ENCODE results near the gene AGBL4. TPM values are rescaled to one million over a fixed set of nuclear protein-coding genes. Genes with fewer than 3 reads are reported as not detected.

The AGBL4 gene
- total and polyA plus RNA-seq, 2 of the 13 experiments (the other 11 are each of a cell fraction or from before 2014, with no cell fraction given) = not detected

DNA sequence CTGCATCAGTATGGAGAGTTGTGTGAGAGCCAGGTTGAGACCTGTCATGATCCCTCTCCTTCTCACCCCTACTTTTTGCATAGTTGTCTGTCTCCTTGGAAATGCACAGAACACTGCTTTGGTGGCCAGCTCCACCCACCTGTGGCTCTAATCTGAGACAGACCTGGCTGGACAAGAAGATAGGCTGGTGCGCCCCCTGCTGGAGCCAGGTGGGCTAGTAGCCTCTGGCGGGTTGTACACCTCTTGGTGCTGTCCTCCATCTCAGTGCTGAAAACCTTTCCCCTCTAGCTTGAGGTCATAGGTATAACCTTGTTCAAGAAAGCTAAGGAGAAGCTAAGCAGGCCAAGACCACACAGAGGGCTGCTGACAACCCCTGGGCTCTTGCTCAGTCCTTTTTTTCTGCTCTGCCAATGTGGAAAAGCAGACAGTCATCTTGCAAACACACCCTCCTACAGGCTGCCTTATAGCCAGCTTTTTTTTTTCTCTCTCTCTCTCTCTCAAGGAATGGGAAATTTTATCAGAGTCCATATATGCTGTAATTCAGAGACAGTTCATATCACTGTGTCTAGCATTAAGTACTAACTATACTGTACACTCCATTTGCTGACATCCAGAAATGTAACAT, 1492.9 kb downstream of the AGBL4 start (continued):
- TF ChIP-seq E2F5 (CRISPR knock-in tag; conservative IDR thresholded peaks at IDR 0.05) (0 out of 2 replicates have a peak, but pooled peaks have one; percentile 53), SKI (IDR thresholded peaks at IDR 0.05; ENCODE audit: partially characterized antibody) (no peak), ZNF362 (CRISPR knock-in tag; IDR thresholded peaks at IDR 0.05; ENCODE audit: borderline replicate concordance) (no peak), ZSCAN29 (CRISPR knock-in tag; conservative IDR thresholded peaks at IDR 0.05) (no peak), RFXANK (CRISPR knock-in tag; IDR thresholded peaks at IDR 0.05) (no peak), ETV5 (CRISPR knock-in tag; IDR thresholded peaks at IDR 0.05; ENCODE audit: borderline replicate concordance) (no peak), ZZZ3 (CRISPR knock-in tag; IDR thresholded peaks at IDR 0.05; ENCODE audit: borderline replicate concordance) (no peak), ZNF639 (CRISPR knock-in tag; conservative IDR thresholded peaks at IDR 0.05) (0 out of 2 replicates have a peak, but pooled peaks have one; percentile 36), KAT2B (IDR thresholded peaks at IDR 0.05; ENCODE audit: borderline replicate concordance, low read depth, low read length) (no peak), ZNF235 (CRISPR knock-in tag; IDR thresholded peaks at IDR 0.05; ENCODE audit: borderline replicate concordance) (no peak), ZSCAN21 (CRISPR knock-in tag; IDR thresholded peaks at IDR 0.05; ENCODE audit: borderline replicate concordance) (0 out of 2 replicates have a peak, but pooled peaks have one; percentile 50), PHF5A (CRISPR knock-in tag; IDR thresholded peaks at IDR 0.05; ENCODE audit: low read depth, unreplicated experiment) (no peak), NFKB2 (CRISPR knock-in tag; IDR thresholded peaks at IDR 0.05; ENCODE audit: borderline replicate concordance) (peak; percentile 39; the same call in 1 of the 2 replicates), BHLHE40 (IDR thresholded peaks at IDR 0.05; ENCODE audit: low read length) (no peak), ZNF781 (CRISPR knock-in tag; IDR thresholded peaks at IDR 0.05; ENCODE audit: borderline replicate concordance, not compliant biosample characterization) (no peak), SMAD3 (CRISPR knock-in tag; IDR thresholded peaks at IDR 0.05) (0 out of 2 replicates have a peak, but pooled peaks have one; percentile 40), PAXIP1 (CRISPR knock-in tag; conservative IDR thresholded peaks at IDR 0.05) (no peak), NAIF1 (CRISPR knock-in tag; IDR thresholded peaks at IDR 0.05; ENCODE audit: borderline replicate concordance) (no peak; the same call in 1 of the 2 replicates), ZNF431 (CRISPR knock-in tag; IDR thresholded peaks at IDR 0.05; ENCODE audit: borderline replicate concordance, low read depth) (no peak)
- TF ChIP-seq, protein P1, sequence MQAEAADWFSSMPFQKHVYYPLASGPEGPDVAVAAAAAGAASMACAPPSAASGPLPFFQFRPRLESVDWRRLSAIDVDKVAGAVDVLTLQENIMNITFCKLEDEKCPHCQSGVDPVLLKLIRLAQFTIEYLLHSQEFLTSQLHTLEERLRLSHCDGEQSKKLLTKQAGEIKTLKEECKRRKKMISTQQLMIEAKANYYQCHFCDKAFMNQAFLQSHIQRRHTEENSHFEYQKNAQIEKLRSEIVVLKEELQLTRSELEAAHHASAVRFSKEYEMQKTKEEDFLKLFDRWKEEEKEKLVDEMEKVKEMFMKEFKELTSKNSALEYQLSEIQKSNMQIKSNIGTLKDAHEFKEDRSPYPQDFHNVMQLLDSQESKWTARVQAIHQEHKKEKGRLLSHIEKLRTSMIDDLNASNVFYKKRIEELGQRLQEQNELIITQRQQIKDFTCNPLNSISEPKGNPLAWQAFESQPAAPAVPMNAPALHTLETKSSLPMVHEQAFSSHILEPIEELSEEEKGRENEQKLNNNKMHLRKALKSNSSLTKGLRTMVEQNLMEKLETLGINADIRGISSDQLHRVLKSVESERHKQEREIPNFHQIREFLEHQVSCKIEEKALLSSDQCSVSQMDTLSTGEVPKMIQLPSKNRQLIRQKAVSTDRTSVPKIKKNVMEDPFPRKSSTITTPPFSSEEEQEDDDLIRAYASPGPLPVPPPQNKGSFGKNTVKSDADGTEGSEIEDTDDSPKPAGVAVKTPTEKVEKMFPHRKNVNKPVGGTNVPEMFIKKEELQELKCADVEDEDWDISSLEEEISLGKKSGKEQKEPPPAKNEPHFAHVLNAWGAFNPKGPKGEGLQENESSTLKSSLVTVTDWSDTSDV (CRISPR knock-in tag; IDR thresholded peaks at IDR 0.05) = no peak
